ENCODE results near the gene OR13G1. TPM values are rescaled to one million over a fixed set of nuclear protein-coding genes. Genes with fewer than 3 reads are reported as not detected.
A peak's percentile ranks its signal among the peaks of the same experiment; 100 is the strongest.

OR13G1 gene
- total RNA-seq, 3 donors from 2014 or later, result not detected

DNA sequence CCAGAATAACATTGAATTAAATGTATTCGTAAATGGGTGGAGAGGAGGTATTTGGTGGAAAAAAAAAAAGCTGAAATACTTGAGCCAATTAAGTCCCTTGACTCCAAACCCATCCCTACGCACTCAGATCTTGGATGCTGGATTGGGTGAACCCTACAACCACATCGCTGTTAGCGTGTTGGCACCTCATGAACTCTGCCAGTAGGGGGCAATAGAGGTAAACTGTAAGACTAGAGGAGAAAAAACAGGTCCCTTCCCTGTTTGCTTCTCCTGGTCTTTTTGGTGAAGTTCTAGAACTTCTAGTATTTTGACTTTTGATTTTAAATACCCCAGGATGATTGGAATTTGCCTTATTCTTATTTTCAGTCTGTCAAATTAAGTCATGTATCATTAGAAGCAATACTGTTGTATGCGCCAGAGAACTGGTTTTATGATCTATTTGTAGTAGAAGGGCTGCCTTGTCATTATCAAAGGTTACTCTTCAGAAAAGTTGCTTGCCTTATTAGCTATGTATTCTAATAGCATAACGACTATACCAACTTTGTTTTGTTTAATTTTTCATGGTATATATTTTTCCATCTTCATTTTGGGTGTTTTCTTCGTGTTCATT, 1.9 kb upstream of the OR13G1 start:
- ATAC-seq (peak; percentile 72), DNase-seq (peak in 2 of 3 donors; percentile 26 to 71)
- TF ChIP-seq, protein P1, sequence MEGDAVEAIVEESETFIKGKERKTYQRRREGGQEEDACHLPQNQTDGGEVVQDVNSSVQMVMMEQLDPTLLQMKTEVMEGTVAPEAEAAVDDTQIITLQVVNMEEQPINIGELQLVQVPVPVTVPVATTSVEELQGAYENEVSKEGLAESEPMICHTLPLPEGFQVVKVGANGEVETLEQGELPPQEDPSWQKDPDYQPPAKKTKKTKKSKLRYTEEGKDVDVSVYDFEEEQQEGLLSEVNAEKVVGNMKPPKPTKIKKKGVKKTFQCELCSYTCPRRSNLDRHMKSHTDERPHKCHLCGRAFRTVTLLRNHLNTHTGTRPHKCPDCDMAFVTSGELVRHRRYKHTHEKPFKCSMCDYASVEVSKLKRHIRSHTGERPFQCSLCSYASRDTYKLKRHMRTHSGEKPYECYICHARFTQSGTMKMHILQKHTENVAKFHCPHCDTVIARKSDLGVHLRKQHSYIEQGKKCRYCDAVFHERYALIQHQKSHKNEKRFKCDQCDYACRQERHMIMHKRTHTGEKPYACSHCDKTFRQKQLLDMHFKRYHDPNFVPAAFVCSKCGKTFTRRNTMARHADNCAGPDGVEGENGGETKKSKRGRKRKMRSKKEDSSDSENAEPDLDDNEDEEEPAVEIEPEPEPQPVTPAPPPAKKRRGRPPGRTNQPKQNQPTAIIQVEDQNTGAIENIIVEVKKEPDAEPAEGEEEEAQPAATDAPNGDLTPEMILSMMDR (IDR thresholded peaks at IDR 0.05), result peak; percentile 37
- no peaks in the 10 kb centered on the region for H3K9me3 ChIP-seq
- H3K36me3 ChIP-seq (ENCODE audit: low read depth), result no peaks in the 10 kb centered on the region
- H3K4me1 ChIP-seq (ENCODE audit: low read depth), result no peaks in the 10 kb centered on the region
- intact Hi-C loops (cut with DNase I, micrococcal nuclease), result no loop called here
- no peak overlapping the region for H3K4me3 ChIP-seq

DNA sequence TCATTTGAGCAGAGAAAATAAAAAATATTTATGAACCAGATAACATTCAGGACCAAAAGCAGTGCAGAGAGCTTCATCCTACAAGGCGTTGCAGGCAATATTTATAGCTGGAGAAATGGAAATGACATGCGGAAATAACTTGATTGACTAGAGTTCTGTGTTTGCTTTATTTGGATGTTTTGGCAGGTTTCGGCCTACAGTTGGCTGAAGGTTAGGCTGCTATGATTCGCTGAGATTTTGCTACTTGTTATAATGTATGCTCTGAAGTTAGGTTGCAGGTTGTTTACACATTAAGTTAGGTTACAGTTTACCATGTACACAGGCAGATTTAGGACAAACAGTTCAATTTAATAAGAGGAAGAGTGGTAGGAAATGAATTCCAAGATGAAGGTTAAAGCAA, 632 bp upstream of the OR13G1 start:
- no peaks in the 10 kb centered on the region for H3K9me3 ChIP-seq
- no peaks in the 10 kb centered on the region for H3K4me1 ChIP-seq (ENCODE audit: low read depth)
- DNase-seq, result no peak
- TF ChIP-seq, protein P1 (IDR thresholded peaks at IDR 0.05), result no peak
- intact Hi-C loops (cut with DNase I, micrococcal nuclease), result no loop called here
- no peak overlapping the region for H3K4me3 ChIP-seq
- H3K36me3 ChIP-seq (ENCODE audit: low read depth), result no peaks in the 10 kb centered on the region
- no peak for ATAC-seq

DNA sequence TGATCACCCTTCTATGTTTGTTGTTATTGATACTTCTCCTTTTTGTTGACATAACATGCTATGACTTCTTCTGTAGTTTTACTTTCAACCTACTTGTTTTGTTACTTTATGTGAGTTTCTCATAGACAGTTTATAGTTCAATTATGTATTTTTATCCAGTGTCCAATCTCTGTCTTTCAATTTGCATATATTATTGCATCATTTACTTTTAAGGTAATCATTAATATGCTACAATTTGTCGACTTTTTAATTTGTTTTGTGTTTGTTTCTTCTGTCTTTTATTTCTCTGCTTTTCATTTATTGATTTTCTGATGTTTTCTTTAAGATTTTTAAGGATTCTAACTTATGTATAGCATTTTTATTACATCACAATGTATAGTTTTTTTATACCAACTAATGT, 10.3 kb downstream of the OR13G1 start:
- TF ChIP-seq, protein P1 (IDR thresholded peaks at IDR 0.05), result no peak
- Histone ChIP-seq H3K4me1 (ENCODE audit: low read depth) (no peaks in the 10 kb centered on the region), H3K4me3 (no peak overlapping the region), H3K36me3 (ENCODE audit: low read depth) (no peaks in the 10 kb centered on the region), H3K9me3 (peaks cover 3% of the 10 kb centered on the region)
- DNase-seq, result no peak
- intact Hi-C loops (cut with DNase I, micrococcal nuclease), result no loop called here
- no peak for ATAC-seq

DNA sequence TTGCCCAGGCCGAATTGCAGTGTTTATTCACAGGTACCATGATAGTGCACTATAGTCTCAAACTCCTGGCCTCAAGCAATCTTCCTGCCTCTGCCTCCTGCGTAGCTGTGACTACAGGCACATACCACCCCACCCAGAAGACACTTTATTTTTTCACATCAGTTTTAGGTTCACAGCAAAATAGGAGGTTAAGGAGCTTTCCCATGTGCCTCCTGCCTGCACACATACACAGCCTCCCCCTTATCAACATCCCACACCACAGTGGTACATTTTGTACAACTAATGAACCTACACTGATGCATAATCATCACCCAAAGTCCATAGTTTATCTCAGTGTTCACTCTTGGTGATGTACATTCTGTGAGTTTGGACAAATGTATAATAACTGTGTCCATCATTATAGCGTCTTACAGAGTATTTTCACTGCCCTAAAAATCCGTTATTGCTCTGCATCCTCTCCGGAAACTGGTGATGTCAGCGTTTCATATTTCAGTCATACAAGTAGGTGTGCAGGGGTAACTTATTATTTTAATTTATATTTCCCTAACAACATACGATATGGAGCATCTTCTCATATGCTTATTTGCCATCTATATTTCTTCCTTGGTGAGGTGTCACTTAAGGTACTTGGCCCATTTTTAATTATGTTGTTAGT, 23.2 kb downstream of the OR13G1 start:
- Histone ChIP-seq H3K9me3 (no peaks in the 10 kb centered on the region), H3K4me3 (no peak overlapping the region), H3K4me1 (ENCODE audit: low read depth) (no peaks in the 10 kb centered on the region), H3K36me3 (ENCODE audit: low read depth) (no peaks in the 10 kb centered on the region)
- intact Hi-C loops (cut with DNase I, micrococcal nuclease), result no loop called here
- DNase-seq, result no peak
- TF ChIP-seq, protein P1 (IDR thresholded peaks at IDR 0.05), result no peak
- no peak for ATAC-seq

DNA sequence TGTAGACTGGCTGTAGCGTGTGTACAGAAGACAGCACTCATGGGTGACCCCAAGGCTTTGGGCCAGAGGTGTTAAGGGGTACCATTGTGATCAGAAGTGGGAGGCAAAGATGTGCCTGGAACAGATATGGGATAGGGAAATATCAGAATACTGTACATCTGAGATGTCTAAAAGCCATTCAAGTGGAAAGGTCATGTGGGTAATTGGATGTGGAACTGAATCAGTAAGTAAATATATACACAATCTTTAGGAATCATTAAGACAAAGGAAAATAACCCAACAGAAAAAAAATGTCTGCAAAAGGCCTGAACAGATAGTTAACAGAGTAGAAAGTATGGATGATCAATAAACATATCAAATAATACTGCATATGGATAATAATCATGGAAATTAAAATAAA, 26.5 kb downstream of the OR13G1 start:
- no peak for DNase-seq
- H3K36me3 ChIP-seq (ENCODE audit: low read depth), result no peaks in the 10 kb centered on the region
- TF ChIP-seq, protein P1 (IDR thresholded peaks at IDR 0.05), result no peak
- H3K4me1 ChIP-seq (ENCODE audit: low read depth), result no peaks in the 10 kb centered on the region
- no peak for ATAC-seq
- no peaks in the 10 kb centered on the region for H3K9me3 ChIP-seq
- intact Hi-C loops (cut with DNase I, micrococcal nuclease), result no loop called here
- no peak overlapping the region for H3K4me3 ChIP-seq
